Measurements from ENCODE around the gene WDFY4.

Gene WDFY4

DNA sequence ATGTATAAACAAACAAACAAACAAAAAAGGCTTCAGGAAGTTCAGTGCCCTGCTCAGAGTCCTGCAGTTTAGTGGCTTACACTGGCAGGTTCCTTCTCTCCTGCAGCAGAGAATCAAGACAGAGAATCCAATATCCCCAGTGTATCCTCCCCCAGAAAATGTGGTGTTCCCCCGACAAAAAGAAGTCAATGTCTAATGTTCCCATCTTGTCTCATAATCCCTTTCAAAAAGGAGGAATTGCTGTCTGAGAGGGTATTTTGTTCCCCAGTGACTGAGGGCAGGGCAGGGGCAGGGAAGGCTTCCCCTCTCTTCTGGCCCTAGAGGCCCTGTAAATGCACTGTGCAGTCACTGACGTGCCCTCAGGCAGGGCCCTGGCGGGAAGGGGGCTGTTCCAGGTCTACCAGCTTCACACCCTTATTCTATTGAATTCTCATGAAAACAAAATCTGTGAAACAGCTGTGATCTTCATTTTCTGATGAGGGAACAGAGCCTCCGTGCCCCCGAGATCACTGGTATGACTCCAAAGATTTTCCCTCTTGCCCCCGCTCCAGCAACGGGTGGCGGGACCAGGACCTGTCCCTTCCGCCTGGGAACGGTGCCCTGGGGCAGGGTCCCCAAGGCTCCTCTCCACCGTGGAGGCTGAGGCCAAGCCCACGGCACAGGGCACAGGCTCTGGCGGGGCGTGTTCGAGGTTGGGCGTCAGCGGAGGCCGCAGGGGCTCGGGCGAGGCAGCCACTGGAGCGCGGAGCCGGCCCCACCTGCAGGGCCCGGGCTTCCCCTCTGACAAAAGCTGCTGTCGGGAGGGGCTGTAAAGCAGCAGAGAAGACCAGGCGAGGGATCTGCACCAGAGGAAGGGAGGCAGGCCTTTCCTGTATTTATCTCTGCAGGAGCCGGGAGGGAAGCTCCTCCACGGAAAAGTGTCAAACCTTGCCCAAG lies 13.4 kb upstream of the WDFY4 start:
- Mint-ChIP-seq H3K36me3 (ENCODE audit: low read depth) (no peaks in the 10 kb centered on the region), H3K9me3 (peaks cover 19% of the 10 kb centered on the region), H3K4me3 (peak overlapping the region; percentile 40), H3K27ac (no peak overlapping the region), H3K4me1 (peaks cover 20% of the 10 kb centered on the region), H3K27me3 (ENCODE audit: low read depth, poor library complexity) (peaks cover 3% of the 10 kb centered on the region)
- peak; percentile 64 for DNase-seq
- TF ChIP-seq CTCF (IDR thresholded peaks at IDR 0.05): no peak

- Mint-ChIP-seq H3K27me3 (ENCODE audit: low read depth, poor library complexity) (peaks cover 3% of the 10 kb centered on the region), H3K27ac (no peak overlapping the region), H3K4me3 (no peak overlapping the region), H3K36me3 (ENCODE audit: low read depth) (no peaks in the 10 kb centered on the region), H3K4me1 (peaks cover 20% of the 10 kb centered on the region), H3K9me3 (peaks cover 14% of the 10 kb centered on the region)
- no peak for TF ChIP-seq CTCF (IDR thresholded peaks at IDR 0.05)
- DNase-seq: no peak
These were observed 12.6 kb upstream of the WDFY4 start for GRCh38 chr10:48671914-48672595.

- H3K27ac Mint-ChIP-seq: no peak overlapping the region
- DNase-seq: no peak
These were observed 11.9 kb upstream of the WDFY4 start for GRCh38 chr10:48672596-48673265.

DNA sequence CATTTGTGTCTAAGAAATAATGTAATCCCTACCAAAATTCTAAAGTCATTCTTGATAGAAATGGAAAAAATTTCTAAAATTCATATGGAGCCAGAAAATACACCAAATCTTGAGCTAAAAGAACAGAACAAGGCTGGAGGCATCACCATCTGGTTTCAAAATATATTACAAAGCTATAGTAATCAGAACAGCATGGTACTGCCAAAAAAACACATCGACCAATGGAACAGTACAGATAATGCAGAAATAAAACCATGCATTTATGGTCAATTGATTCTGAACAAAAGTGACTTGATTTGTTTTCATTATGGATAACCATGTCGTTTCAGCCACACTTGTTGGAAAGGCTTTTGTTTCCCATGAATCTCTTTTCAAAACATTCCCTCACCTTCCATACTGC lies 7.0 kb upstream of the WDFY4 start:
- H3K4me3 Mint-ChIP-seq: no peak overlapping the region
- no peak for DNase-seq
- H3K27ac Mint-ChIP-seq: no peak overlapping the region
- H3K27me3 Mint-ChIP-seq (ENCODE audit: low read depth, poor library complexity): peaks cover 9% of the 10 kb centered on the region
- H3K9me3 Mint-ChIP-seq: peaks cover 35% of the 10 kb centered on the region
- TF ChIP-seq CTCF (IDR thresholded peaks at IDR 0.05): no peak
- peaks cover 4% of the 10 kb centered on the region for H3K36me3 Mint-ChIP-seq (ENCODE audit: low read depth)
- H3K4me1 Mint-ChIP-seq: peaks cover 5% of the 10 kb centered on the region

More at GRCh38 chr10:48672596-48673265, 11.9 kb upstream of the WDFY4 start:
- peaks cover 20% of the 10 kb centered on the region for H3K4me1 Mint-ChIP-seq
- H3K27me3 Mint-ChIP-seq (ENCODE audit: low read depth, poor library complexity): peaks cover 3% of the 10 kb centered on the region
- no peak overlapping the region for H3K4me3 Mint-ChIP-seq
- no peak for TF ChIP-seq CTCF (IDR thresholded peaks at IDR 0.05)
- no peaks in the 10 kb centered on the region for H3K36me3 Mint-ChIP-seq (ENCODE audit: low read depth)
- H3K9me3 Mint-ChIP-seq: peaks cover 17% of the 10 kb centered on the region

DNA sequence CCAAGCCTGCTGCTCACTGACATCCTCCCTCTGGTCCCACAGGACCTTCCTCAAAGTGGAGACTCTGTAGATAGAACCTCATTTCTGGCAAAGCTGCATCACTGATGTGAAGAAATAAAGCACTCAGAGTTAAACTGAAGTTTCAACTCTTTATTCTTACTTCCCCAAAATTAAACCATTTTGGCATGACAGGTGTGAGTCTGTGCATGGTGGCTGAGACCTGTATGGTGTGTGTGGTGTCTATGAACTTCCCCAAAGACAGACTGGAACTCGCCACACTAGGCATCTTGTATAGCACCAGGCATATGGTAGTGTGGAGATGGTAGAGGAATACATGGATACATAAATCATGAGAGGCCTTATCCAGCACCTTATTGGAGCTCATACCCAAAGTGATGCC lies 6.6 kb upstream of the WDFY4 start:
- Mint-ChIP-seq H3K27ac (no peak overlapping the region), H3K4me1 (peaks cover under 1% of the 10 kb centered on the region), H3K9me3 (peaks cover 33% of the 10 kb centered on the region), H3K4me3 (no peak overlapping the region), H3K36me3 (ENCODE audit: low read depth) (peaks cover 4% of the 10 kb centered on the region), H3K27me3 (ENCODE audit: low read depth, poor library complexity) (peaks cover 9% of the 10 kb centered on the region)
- no peak for DNase-seq
- no peak for TF ChIP-seq CTCF (IDR thresholded peaks at IDR 0.05)
